ENCODE data around the gene BCAR3. TPM values are rescaled to one million over a fixed set of nuclear protein-coding genes. Genes with fewer than 3 reads are reported as not detected.
A peak's percentile ranks its signal among the peaks of the same experiment; 100 is the strongest.

Gene BCAR3
- total RNA-seq, 3 donors from 2014 or later = 26.7 to 42.7 (median 30.2) TPM

DNA sequence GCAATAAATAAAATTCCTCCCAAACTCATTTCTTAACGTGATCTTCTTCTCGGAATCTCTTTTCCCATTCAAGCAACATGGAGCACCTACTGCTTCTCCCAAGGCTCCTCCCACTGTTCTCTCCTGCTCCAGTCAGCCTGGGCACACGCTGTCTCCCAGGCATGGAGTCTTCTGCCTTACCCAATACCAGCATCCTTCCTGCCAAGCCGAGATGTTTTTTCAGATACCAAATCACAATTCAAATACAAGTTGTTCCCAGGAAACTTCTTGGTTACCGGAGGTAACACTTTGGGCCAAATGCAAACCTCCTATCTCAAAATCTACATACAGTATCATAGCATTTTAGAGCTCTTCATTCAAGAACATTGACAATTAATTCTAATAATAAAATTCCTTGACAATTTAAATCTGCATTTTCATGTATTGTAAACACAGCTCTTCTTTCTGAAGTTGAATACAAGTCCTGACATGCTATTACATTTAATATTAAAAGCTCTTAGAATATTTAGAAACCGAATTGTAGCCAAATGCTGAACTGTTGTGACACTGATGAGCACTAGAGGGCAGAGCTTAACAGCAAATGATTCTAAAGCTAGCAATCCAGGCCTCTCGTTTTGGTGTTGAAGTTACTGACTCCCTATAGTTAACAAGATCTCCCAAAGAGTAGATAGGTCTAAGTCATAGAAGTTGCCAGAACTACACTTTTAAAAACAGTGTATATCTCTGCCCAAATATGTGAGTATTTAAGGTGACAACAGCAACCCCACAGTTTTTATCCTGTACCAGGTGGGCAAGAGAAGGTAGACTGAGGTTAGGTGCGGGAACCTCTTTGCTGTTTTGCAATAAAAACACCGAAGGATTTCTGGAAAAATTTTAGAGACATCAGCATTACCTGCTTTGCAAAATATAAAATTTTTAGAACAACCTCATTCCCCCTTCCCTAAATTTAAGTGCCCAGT lies 52.3 kb downstream of the BCAR3 start:
- no peaks in the 10 kb centered on the region for H3K36me3 ChIP-seq
- H3K4me3 ChIP-seq = no peak overlapping the region
- peak overlapping the region; percentile 71 to 75 for H3K27ac ChIP-seq
- no peaks in the 10 kb centered on the region for H3K4me1 ChIP-seq
- no peaks in the 10 kb centered on the region for H3K9me3 ChIP-seq
- TF ChIP-seq POLR2AphosphoS5 (IDR thresholded peaks at IDR 0.05) (peak in 2 of 3 donors; percentile 28 to 31), POLR2A (IDR thresholded peaks at IDR 0.05) (no peak), CTCF (IDR thresholded peaks at IDR 0.05) (peak; percentile 81 to 94 (median 89))
- H3K27me3 ChIP-seq = no peaks in the 10 kb centered on the region
- peak in 1 of 2 donors; percentile 80 for DNase-seq (ENCODE audit: low spot score in 2 of 2)
- intact Hi-C loops (cut with DNase I; ENCODE audit: low total_unique reads) = loop anchor here (10.0 kb wide), 3 partner anchors 185 to 215 kb away; no protein-coding TSS in a partner anchor

- Histone ChIP-seq H3K9me3 (no peaks in the 10 kb centered on the region), H3K36me3 (no peaks in the 10 kb centered on the region), H3K4me3 (no peak overlapping the region), H3K4me1 (no peaks in the 10 kb centered on the region), H3K27me3 (no peaks in the 10 kb centered on the region), H3K27ac (peak overlapping the region; percentile 71 to 75)
- intact Hi-C loops (cut with DNase I; ENCODE audit: low total_unique reads) = loop anchor here (10.0 kb wide), 3 partner anchors 186 to 216 kb away; no protein-coding TSS in a partner anchor
- DNase-seq (ENCODE audit: low spot score in 2 of 2) = no peak
- no peak for TF ChIP-seq POLR2AphosphoS5 (IDR thresholded peaks at IDR 0.05)
- TF ChIP-seq CTCF (IDR thresholded peaks at IDR 0.05) = no peak
- TF ChIP-seq POLR2A (IDR thresholded peaks at IDR 0.05) = no peak
Measured at GRCh38 chr1:93628681-93629080, 53.0 kb downstream of the BCAR3 start.

GRCh38 chr1:93625582-93626327 lies 55.9 kb downstream of the BCAR3 start:
- no peaks in the 10 kb centered on the region for H3K27me3 ChIP-seq
- no peak for DNase-seq (ENCODE audit: low spot score in 2 of 2)
- no peaks in the 10 kb centered on the region for H3K36me3 ChIP-seq
- H3K4me3 ChIP-seq = no peak overlapping the region
- H3K27ac ChIP-seq = no peak overlapping the region
- H3K4me1 ChIP-seq = no peaks in the 10 kb centered on the region
- TF ChIP-seq POLR2A (IDR thresholded peaks at IDR 0.05) (no peak), POLR2AphosphoS5 (IDR thresholded peaks at IDR 0.05) (no peak), CTCF (IDR thresholded peaks at IDR 0.05) (no peak)
- intact Hi-C loops (cut with DNase I; ENCODE audit: low total_unique reads) = loop anchor here (10.0 kb wide), 3 partner anchors 189 to 219 kb away; no protein-coding TSS in a partner anchor
- no peaks in the 10 kb centered on the region for H3K9me3 ChIP-seq

DNA sequence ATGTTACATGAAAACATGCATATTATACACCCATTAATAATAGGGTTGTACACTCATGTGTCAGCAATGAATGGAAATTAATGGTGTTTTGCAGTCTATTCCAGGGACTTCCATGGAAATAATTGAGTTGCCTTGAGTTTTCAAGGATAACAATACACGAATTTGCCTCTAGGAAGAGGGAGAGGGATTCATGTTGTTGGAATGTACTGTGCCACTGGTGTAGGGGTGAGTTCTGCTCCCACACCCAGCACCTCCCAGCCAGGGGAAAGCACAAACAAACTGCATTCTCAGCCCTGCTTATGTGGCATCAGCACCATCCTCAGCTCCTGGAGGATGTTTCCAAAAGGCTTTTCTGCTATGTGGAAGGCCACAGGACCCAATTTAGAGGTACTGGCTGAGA lies 57.8 kb downstream of the BCAR3 start:
- Histone ChIP-seq H3K4me1 (no peaks in the 10 kb centered on the region), H3K9me3 (no peaks in the 10 kb centered on the region), H3K4me3 (no peak overlapping the region), H3K27ac (no peak overlapping the region), H3K36me3 (no peaks in the 10 kb centered on the region), H3K27me3 (no peaks in the 10 kb centered on the region)
- TF ChIP-seq POLR2AphosphoS5 (IDR thresholded peaks at IDR 0.05) (no peak), CTCF (IDR thresholded peaks at IDR 0.05) (no peak)
- intact Hi-C loops (cut with DNase I; ENCODE audit: low total_unique reads) = loop anchor here (10.0 kb wide), 3 partner anchors 189 to 221 kb away; no protein-coding TSS in a partner anchor
- DNase-seq (ENCODE audit: low spot score in 2 of 2) = no peak
